Right lobe of liver (tissue), 4 donors: ENCODE measurements around the gene NEDD4L.

Experiments used
- CTCF ChIP-seq, 4 donors: fragments of 200-600 bp in 3 of 4; fragments of 450-650 bp in 1 of 4; IDR thresholded peaks; one replicate each; pipeline versions ENCODE4 v1.5.1 to v1.8.0; 2016 to 2022; ENCODE audit warnings: antibody characterized with exemption in 4 of 4, mild to moderate bottlenecking in 2 of 4
- POLR2A ChIP-seq: fragments of 450-650 bp; IDR thresholded peaks from one replicate; pipeline ENCODE4 v1.6.1; 2017; ENCODE audit warnings: antibody characterized with exemption, mild to moderate bottlenecking
- donor health status: DM: no; HTN: no; CAD: no.
- donor health status: DM: no; HTN: no; CAD: no.
- donor health status: DM: no; HTN: yes; CAD: no.

GRCh38 chr18:58213440-58213839 lies 169.4 kb downstream of the NEDD4L start:
- TF ChIP-seq CTCF (IDR thresholded peaks at IDR 0.05) (no peak), POLR2A (no peak)
